Activated naive CD4-positive, alpha-beta T cell treated with anti-CD3 and anti-CD28 coated beads for 36 hours (primary cell): Measurements from ENCODE around the gene ANKFY1. TPM values are rescaled to one million over a fixed set of nuclear protein-coding genes. Genes with fewer than 3 reads are reported as not detected.

Experiments
- CTCF ChIA-PET: fragments of 350-600 bp; sonication (Branson Sonifier 250); formaldehyde crosslinking; loops from one replicate; lab custom pipeline; 2021; ENCODE audit warnings: antibody characterized with exemption; lab: Charles Lee
- DNase-seq: peaks from one replicate; pipeline ENCODE4 v3.0.0-alpha.2; 2020
- H3K27ac Mint-ChIP-seq: one replicate; pipeline ENCODE4 v1.8.0; 2021; ENCODE audit warnings: mild to moderate bottlenecking, mixed read lengths
- H3K27me3 Mint-ChIP-seq: one replicate; pipeline ENCODE4 v1.8.0; 2021; ENCODE audit warnings: low read depth, mixed read lengths
- H3K36me3 Mint-ChIP-seq: one replicate; pipeline ENCODE4 v1.8.0; 2021; ENCODE audit warnings: low read depth, mixed read lengths
- H3K4me1 Mint-ChIP-seq: one replicate; pipeline ENCODE4 v1.8.0; 2021; ENCODE audit warnings: low read depth, mixed read lengths
- H3K4me3 Mint-ChIP-seq: one replicate; pipeline ENCODE4 v1.8.0; 2021; ENCODE audit warnings: mild to moderate bottlenecking, moderate library complexity, mixed read lengths
- H3K9me3 Mint-ChIP-seq: one replicate; pipeline ENCODE4 v1.8.0; 2021; ENCODE audit warnings: mixed read lengths
- intact Hi-C: fragments of 100-400 bp; cut with micrococcal nuclease; formaldehyde crosslinking; loops from one replicate; pipeline ENCODE4 v1.15.1; 2023
- total RNA-seq, 2 experiments: library from RNA; stranded (reverse); gene quantifications; one replicate each; pipeline ENCODE4 v1.2.3, GENCODE V29; 2021

The ANKFY1 gene, protein sequence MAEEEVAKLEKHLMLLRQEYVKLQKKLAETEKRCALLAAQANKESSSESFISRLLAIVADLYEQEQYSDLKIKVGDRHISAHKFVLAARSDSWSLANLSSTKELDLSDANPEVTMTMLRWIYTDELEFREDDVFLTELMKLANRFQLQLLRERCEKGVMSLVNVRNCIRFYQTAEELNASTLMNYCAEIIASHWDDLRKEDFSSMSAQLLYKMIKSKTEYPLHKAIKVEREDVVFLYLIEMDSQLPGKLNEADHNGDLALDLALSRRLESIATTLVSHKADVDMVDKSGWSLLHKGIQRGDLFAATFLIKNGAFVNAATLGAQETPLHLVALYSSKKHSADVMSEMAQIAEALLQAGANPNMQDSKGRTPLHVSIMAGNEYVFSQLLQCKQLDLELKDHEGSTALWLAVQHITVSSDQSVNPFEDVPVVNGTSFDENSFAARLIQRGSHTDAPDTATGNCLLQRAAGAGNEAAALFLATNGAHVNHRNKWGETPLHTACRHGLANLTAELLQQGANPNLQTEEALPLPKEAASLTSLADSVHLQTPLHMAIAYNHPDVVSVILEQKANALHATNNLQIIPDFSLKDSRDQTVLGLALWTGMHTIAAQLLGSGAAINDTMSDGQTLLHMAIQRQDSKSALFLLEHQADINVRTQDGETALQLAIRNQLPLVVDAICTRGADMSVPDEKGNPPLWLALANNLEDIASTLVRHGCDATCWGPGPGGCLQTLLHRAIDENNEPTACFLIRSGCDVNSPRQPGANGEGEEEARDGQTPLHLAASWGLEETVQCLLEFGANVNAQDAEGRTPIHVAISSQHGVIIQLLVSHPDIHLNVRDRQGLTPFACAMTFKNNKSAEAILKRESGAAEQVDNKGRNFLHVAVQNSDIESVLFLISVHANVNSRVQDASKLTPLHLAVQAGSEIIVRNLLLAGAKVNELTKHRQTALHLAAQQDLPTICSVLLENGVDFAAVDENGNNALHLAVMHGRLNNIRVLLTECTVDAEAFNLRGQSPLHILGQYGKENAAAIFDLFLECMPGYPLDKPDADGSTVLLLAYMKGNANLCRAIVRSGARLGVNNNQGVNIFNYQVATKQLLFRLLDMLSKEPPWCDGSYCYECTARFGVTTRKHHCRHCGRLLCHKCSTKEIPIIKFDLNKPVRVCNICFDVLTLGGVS
- 10 to 100 TPM; 36.6 to 37.4 TPM for total RNA-seq

DNA sequence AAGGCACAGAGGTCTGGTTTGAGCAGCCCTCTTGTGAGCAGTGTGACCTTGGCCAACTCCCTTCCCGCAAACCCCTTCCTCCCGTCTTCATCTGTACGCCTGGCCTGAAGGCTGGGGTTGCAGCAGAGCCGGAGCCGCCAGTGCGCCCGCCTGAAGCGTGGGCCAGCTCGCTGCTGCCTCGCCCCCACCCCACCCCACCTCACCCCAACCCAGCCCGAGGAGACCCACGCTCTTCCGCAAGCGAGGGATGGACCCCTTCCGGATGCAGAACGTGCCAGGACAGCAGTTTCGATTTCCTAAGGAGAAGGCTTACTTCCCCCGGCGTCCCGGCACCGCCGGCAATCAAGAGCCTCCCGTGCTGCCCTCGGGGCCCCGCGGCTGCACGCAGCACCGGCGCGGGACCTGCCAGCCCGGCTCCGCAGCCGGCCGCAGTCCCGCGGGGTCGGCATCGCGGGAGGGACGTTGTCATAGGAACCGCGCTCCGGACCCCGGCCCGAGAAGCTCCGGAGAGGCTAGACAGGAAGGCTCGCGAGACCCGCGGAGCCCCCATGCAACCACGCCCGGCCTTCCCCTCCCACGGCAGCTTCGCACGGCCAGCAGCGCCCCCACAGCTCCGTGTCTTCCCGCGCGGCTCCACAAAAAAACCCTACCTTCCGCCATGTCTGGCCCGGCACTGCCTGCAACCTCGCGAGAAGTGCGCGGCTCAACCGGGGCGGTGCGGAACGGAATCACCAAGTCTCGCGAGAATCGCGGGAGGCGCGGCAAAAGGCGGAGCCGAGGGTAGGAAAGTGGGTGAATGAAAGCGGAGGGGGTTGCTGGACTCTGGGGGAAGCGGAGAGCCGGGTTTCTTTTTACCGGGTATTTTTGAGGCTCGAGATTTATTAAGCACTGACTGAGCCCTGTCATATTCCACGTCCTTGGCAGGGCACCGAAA is at the start of gene ANKFY1:
Gene ANKFY1 (minus strand): TSS at position 698 of the 934 bp plus-strand sequence. CDS start 38 bp downstream, at position 660.
- CTCF ChIA-PET: no interaction called here
- intact Hi-C loops: loop anchor here (1.0 to 5.0 kb wide), 3 partner anchors 46 to 120 kb away; partner anchors contain the start of genes CYB5D2, UBE2G1 and ZZEF1
- peaks cover 16% of the 10 kb centered on the region for H3K36me3 Mint-ChIP-seq
- H3K27ac Mint-ChIP-seq: peak within 1 kb of the TSS; percentile 83
- H3K4me1 Mint-ChIP-seq: peaks cover 34% of the 10 kb centered on the region
- H3K4me3 Mint-ChIP-seq: peak within 1 kb of the TSS; percentile 89
- peak; percentile 99 for DNase-seq
- H3K27me3 Mint-ChIP-seq: no peaks in the 10 kb centered on the region
- H3K9me3 Mint-ChIP-seq: peaks cover 8% of the 10 kb centered on the region

DNA sequence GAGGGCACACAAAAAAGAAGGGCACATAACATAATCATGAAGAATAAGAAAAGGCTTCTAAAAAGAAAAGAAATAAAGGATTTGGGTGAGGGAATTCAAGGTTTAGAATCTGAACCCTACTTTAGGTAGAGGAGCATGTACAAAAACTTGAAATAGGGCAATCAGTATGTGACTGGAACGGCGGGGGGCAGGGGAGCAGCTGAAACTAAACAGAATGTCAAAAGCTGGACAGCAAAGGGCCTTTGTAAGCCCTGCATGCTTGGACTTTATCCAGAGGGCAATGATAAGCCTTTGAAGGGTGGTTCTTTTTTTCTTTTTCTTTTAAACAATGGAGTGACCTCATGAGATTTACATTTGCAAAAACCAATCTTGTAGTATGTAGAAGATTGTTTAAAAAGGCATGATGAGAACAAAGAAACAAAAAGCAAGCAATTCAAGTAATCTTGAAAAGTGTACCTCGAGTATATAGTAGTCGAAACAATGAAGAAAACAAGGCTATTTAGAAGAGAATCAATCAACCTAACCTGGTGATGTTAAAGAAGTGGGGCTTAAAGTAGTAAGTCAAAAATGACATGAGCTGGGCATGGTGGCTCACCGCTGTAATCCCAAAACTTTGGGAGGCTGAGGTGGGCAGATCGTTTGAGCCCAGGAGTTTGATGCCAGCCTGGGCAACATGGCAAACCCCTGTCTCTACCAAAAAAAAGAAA is 46.7 kb upstream of the ANKFY1 start:
- no peak overlapping the region for H3K27ac Mint-ChIP-seq
- DNase-seq: no peak
- CTCF ChIA-PET: interaction anchor here (0.6 to 1.0 kb wide), 2 partner anchors 45 to 236 kb away, joined by 3 read pairs; no protein-coding TSS in a partner anchor
- H3K4me1 Mint-ChIP-seq: peaks cover 54% of the 10 kb centered on the region
- no peak overlapping the region for H3K4me3 Mint-ChIP-seq
- H3K36me3 Mint-ChIP-seq: no peaks in the 10 kb centered on the region
- intact Hi-C loops: no loop called here
- no peaks in the 10 kb centered on the region for H3K9me3 Mint-ChIP-seq
- H3K27me3 Mint-ChIP-seq: no peaks in the 10 kb centered on the region

DNA sequence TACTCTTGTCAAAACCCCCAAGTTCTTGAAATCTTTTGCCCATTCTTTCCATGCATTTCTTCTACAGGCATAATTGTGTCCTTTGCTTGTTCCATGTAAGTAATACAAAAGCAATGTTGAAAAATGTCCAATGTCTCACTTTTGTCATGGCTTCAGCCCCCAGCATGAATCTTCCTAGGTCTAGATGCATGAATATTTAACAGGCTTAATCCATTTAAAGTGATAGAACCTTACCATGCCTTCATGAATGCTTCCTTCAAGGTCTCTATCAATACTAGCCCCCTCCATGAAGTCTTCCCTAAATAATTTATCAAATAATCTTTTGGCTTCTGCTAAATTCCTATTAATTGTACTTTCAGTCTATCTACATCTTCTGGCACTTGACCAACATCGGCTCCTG is 46.1 kb upstream of the ANKFY1 start:
- no peaks in the 10 kb centered on the region for H3K27me3 Mint-ChIP-seq
- intact Hi-C loops: no loop called here
- H3K4me1 Mint-ChIP-seq: peaks cover 53% of the 10 kb centered on the region
- no peak overlapping the region for H3K4me3 Mint-ChIP-seq
- CTCF ChIA-PET: no interaction called here
- peak overlapping the region; percentile 25 for H3K27ac Mint-ChIP-seq
- no peaks in the 10 kb centered on the region for H3K9me3 Mint-ChIP-seq
- DNase-seq: no peak
- peaks cover 2% of the 10 kb centered on the region for H3K36me3 Mint-ChIP-seq

DNA sequence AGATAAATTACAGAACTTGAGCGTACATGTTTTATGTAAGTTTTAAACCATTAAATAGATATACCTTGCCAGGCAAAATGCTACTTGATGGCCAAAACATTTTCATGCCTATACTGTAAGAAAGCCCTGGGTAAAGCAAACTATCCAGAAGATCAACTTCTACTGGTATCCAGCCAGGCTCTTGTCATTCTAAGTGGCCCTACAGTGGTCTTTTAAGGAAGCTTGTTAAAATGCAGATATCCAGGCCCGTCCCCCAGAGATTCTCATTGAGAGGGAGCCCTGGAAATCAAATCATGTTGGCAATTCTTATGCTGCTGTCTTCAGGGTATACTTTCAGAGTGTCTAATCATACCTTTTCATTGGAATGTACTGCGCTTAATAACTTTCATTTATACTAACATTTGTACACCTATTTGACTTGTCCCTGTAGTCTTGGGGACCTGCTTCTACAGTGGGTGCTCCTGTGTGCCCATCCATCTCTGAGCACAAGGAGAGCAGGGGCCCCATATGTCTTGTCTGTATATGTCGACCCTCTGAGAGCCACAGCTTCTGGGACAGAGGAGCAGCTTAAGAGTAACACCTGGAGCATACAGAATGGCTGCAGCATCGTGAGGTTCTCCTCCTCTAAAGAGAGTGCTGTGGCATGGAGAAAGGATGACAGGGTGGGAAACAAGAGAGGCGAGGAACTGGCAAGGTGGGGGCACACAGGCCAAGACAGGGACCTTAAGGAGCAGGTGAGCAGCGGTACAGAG is 43.6 kb upstream of the ANKFY1 start:
- no peaks in the 10 kb centered on the region for H3K27me3 Mint-ChIP-seq
- intact Hi-C loops: no loop called here
- no peak for DNase-seq
- no peak overlapping the region for H3K4me3 Mint-ChIP-seq
- H3K27ac Mint-ChIP-seq: no peak overlapping the region
- CTCF ChIA-PET: interaction anchor here (0.5 to 1.5 kb wide), 6 partner anchors 13 to 1652 kb away, joined by 3 to 6 read pairs (median 4); no protein-coding TSS in a partner anchor
- H3K36me3 Mint-ChIP-seq: peaks cover 4% of the 10 kb centered on the region
- H3K4me1 Mint-ChIP-seq: peaks cover 30% of the 10 kb centered on the region
- no peaks in the 10 kb centered on the region for H3K9me3 Mint-ChIP-seq

DNA sequence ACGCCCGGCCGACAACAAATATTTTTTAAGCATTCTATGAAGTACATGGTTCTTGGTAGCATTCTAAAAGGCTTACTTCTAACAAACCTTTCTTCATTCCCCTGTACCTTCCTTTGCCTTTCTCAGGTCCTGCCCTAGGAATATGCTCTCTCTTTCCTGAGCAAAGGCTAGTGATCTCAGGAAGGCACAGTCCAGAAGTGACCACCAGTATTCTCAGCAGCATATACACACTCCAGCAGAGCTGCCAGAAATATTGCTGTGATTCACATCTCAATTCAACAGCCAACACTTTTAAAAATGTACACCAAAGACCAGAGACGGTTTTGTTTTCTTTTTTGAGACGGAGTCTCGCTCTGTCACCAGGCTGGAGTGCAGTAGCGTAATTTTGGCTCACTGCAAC is 41.4 kb upstream of the ANKFY1 start:
- no peak overlapping the region for H3K4me3 Mint-ChIP-seq
- intact Hi-C loops: no loop called here
- CTCF ChIA-PET: interaction anchor here (0.7 to 1.9 kb wide), 6 partner anchors 10 to 186 kb away, joined by 3 to 15 read pairs (median 6); no protein-coding TSS in a partner anchor
- H3K9me3 Mint-ChIP-seq: no peaks in the 10 kb centered on the region
- H3K27me3 Mint-ChIP-seq: no peaks in the 10 kb centered on the region
- H3K4me1 Mint-ChIP-seq: peaks cover 14% of the 10 kb centered on the region
- no peak for DNase-seq
- no peak overlapping the region for H3K27ac Mint-ChIP-seq
- peaks cover 8% of the 10 kb centered on the region for H3K36me3 Mint-ChIP-seq

DNA sequence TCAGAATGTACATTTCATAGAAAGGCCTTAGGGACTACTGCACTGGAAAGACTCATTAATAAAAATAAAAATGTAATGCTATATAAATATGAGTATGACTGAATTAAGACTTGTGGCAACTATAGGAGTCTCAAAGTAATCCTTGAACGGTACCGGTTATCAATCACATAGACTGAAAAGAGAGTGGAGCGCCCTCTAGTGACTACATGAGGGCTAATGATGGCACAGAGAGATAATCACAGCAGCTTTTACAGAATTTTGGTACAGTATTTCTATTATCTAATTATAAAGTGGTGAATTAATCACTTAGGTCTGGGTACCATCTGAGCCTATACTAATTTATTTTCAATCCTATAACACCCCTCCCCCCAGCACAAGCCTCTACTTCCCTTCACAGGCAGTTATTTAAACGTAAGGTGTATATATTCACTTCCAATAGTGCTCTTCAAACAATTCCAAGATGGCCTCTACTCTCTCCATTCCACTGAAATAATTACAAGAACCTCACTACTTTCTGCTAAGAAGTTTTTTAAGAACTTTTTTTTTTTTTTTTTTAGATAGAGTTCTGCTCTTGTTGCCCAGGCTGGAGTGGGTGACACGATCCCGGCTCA is 40.7 kb upstream of the ANKFY1 start:
- peaks cover 7% of the 10 kb centered on the region for H3K4me1 Mint-ChIP-seq
- CTCF ChIA-PET: interaction anchor here (0.5 to 1.9 kb wide), 9 partner anchors 12 to 775 kb away, joined by 3 to 15 read pairs (median 4); no protein-coding TSS in a partner anchor
- no peak overlapping the region for H3K27ac Mint-ChIP-seq
- intact Hi-C loops: loop anchor here (1.0 kb wide), 1 partner anchor 89 kb away; no protein-coding TSS in a partner anchor
- no peaks in the 10 kb centered on the region for H3K27me3 Mint-ChIP-seq
- peak; percentile 76 for DNase-seq
- H3K36me3 Mint-ChIP-seq: peaks cover 8% of the 10 kb centered on the region
- H3K4me3 Mint-ChIP-seq: no peak overlapping the region
- H3K9me3 Mint-ChIP-seq: no peaks in the 10 kb centered on the region

DNA sequence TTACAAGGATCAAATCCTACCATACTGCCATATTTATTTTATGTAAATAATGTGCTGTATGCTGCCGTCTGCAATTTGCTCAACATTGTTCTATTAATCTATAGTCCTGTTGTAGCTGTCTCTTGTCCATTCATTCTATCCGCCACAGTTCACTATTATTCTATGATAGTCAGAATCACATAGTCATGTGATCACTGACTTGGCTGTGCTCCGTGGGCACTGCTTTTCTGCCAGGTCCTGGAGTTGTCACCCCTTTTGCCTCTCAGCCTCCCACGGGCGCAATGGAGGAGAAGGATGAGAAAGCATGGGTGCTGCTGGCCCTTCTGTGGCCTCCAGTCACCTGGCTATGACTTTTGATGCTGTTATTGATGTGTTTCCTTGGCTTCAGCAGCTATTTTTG is 37.3 kb upstream of the ANKFY1 start:
- Mint-ChIP-seq H3K27me3 (no peaks in the 10 kb centered on the region), H3K36me3 (peaks cover 8% of the 10 kb centered on the region), H3K4me1 (no peaks in the 10 kb centered on the region), H3K27ac (no peak overlapping the region), H3K4me3 (no peak overlapping the region), H3K9me3 (no peaks in the 10 kb centered on the region)
- CTCF ChIA-PET: no interaction called here
- intact Hi-C loops: no loop called here
- no peak for DNase-seq

DNA sequence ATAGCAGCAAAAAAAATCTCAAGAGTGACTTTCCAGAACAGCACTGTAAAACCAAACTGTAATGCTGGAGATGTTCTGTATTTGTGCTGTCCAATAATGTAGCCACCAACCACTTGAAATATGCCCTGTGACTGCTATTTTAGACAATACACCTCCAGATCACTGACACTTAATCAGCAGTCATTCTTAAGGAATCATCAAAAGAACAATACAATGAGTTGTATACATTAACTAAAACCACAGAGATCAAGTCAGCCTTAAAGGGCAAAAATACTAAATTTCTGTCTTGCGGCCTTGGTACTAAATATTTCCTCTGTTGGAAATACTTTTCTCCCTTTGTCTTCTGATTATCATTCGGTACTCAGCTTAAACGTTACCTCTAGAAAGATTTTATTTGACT is 33.6 kb upstream of the ANKFY1 start:
- no peaks in the 10 kb centered on the region for H3K27me3 Mint-ChIP-seq
- peaks cover 4% of the 10 kb centered on the region for H3K36me3 Mint-ChIP-seq
- intact Hi-C loops: no loop called here
- no peak overlapping the region for H3K27ac Mint-ChIP-seq
- DNase-seq: no peak
- H3K4me3 Mint-ChIP-seq: no peak overlapping the region
- CTCF ChIA-PET: interaction anchor here (1.0 to 1.5 kb wide), 2 partner anchors 97 to 122 kb away, joined by 3 to 5 read pairs; no protein-coding TSS in a partner anchor
- no peaks in the 10 kb centered on the region for H3K4me1 Mint-ChIP-seq
- no peaks in the 10 kb centered on the region for H3K9me3 Mint-ChIP-seq

DNA sequence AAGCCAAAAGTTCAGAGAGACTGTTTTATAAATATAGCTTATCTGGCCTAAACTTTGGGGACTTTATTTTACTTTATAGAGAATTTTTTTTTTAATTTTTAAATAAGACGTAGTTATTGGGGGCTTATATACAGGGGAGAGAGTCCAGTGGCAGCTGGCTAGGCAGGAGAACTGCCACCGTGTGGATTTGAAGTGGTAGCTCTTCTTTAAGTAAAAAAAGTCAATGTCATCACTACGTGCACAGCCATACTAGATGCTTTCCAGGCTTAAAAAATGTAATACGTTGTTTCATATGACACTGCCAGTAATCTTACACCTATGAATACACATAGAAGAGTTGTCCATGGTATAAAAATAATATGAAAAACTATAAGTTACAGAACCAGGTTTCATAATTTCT is 31.9 kb upstream of the ANKFY1 start:
- H3K36me3 Mint-ChIP-seq: no peaks in the 10 kb centered on the region
- no peaks in the 10 kb centered on the region for H3K27me3 Mint-ChIP-seq
- H3K9me3 Mint-ChIP-seq: no peaks in the 10 kb centered on the region
- CTCF ChIA-PET: interaction anchor here (1.0 kb wide), 1 partner anchor 10 kb away, joined by 3 read pairs; no protein-coding TSS in a partner anchor
- H3K4me3 Mint-ChIP-seq: no peak overlapping the region
- no peak for DNase-seq
- H3K4me1 Mint-ChIP-seq: no peaks in the 10 kb centered on the region
- intact Hi-C loops: no loop called here
- no peak overlapping the region for H3K27ac Mint-ChIP-seq

DNA sequence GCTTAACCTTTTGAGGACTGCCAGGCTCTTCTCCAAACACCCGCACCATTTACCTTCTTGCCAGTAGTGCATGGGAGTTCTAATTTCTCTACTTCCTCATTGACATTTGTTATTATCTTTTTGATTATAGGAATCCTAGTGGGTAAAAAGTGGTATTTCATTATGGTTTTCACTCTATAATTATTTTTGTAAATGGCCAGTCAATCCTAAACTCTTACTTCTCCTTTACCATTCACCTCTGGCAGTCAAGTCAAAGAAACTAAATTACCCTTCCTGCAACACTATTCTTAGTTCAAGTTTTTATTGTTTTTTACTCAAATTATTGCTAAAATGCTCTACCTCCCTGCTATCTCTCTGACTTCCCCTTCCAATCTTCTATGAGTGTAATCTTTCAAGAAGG is 29.8 kb upstream of the ANKFY1 start:
- Mint-ChIP-seq H3K27me3 (no peaks in the 10 kb centered on the region), H3K4me1 (no peaks in the 10 kb centered on the region), H3K9me3 (no peaks in the 10 kb centered on the region), H3K36me3 (no peaks in the 10 kb centered on the region), H3K27ac (no peak overlapping the region), H3K4me3 (no peak overlapping the region)
- CTCF ChIA-PET: interaction anchor here (1.0 to 2.0 kb wide), 2 partner anchors 10 to 14 kb away, joined by 4 to 5 read pairs; no protein-coding TSS in a partner anchor
- intact Hi-C loops: no loop called here
- DNase-seq: no peak
